NOMO-1 treated with dmso at 0.1 percent for 144 hours (cell line): Measurements from ENCODE around the gene PRRT3.
"Not testable (repeated sequence)": the region's sequence is repeated elsewhere in the genome, so short reads cannot be mapped to it uniquely, and the experiment has no call there.

Experiments
- DNase-seq: peaks from one replicate; lab custom pipeline; 2025; ENCODE audit not compliant: unreplicated experiment; lab: John Stamatoyannopoulos, UW

PRRT3 gene

GRCh38 chr3:9899289-9899791 lies 52.9 kb downstream of the PRRT3 start:
- DNase-seq, result no peak

GRCh38 chr3:9898467-9899241 lies 53.6 kb downstream of the PRRT3 start:
- DNase-seq, result no peak

- no peak for DNase-seq
These were observed 54.5 kb downstream of the PRRT3 start for GRCh38 chr3:9897408-9898372.

- not testable (repeated sequence) for DNase-seq
These were observed 55.3 kb downstream of the PRRT3 start for GRCh38 chr3:9896755-9897407.

GRCh38 chr3:9895715-9896114 lies 56.5 kb downstream of the PRRT3 start:
- DNase-seq, result not testable (repeated sequence)
